Activated CD4-positive, CD25-positive, alpha-beta regulatory T cell treated with anti-CD3 and anti-CD28 coated beads, Interleukin-2, amount 50 U/mL, for 16 hours (primary cell): ENCODE data around the gene ZNF106.

Experiments
- DNase-seq: peaks from one replicate; pipeline ENCODE4 v3.0.0-alpha.2; 2020; ENCODE audit warnings: low read depth, low spot score

Gene ZNF106

GRCh38 chr15:42405863-42406482 lies 85.0 kb downstream of the ZNF106 start:
- DNase-seq: no peak

DNA sequence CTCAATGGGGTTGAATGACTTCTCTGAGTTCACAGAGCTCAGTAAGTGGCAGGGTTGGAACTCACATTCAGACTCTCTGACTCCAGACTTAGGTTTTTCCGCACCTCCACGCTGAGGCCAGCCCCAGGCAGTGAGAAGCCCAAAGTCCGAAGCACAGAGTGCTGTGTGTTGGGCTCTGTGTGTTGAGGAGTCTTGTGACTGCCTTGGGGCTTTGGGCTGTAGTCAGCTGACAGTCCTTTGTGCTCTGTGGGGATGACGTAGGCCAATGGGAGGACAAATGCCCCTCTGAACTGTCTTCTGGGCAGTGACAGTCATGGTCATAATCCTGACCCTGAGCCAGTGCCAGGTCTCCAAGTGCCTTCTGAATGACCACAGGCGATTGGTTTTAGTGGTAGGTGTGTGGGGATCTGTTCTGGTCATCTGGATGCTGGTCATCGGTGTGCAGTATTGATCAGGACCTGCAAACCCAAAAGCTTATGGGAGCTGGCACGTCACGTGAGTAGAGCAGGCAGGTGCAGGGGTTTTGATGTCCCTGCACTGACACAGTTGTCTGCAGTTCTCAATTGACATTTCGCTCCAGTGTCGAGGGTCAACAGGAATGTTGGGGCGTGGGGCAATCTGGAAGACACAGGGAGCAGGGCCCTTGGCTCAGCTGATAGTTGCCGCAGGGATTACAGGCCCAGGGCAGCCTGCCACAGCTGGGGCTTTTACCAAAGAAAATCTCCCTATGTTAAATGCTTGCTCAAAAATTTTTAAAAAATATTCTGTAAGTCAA lies 86.3 kb downstream of the ZNF106 start:
- DNase-seq: no peak

DNA sequence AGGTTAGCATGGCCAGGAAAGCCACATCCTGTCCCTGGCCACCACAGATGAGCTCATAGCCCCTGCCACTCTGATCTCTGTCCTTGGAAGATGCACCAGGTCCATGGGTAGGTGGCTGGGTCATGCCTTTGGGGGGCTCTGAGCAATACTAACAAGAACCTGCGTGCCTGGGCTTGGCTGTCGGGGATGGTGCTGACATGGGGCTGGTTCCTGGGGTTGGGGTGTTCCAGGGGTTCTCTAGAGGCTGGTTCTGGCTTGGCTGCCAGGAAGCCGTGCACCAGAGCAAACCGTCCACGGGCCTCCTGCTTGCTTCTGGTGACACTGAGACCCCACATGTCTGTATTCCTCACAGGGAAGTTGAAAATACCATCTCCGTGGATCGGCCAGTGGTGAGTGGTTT lies 87.6 kb downstream of the ZNF106 start:
- DNase-seq: no peak

DNA sequence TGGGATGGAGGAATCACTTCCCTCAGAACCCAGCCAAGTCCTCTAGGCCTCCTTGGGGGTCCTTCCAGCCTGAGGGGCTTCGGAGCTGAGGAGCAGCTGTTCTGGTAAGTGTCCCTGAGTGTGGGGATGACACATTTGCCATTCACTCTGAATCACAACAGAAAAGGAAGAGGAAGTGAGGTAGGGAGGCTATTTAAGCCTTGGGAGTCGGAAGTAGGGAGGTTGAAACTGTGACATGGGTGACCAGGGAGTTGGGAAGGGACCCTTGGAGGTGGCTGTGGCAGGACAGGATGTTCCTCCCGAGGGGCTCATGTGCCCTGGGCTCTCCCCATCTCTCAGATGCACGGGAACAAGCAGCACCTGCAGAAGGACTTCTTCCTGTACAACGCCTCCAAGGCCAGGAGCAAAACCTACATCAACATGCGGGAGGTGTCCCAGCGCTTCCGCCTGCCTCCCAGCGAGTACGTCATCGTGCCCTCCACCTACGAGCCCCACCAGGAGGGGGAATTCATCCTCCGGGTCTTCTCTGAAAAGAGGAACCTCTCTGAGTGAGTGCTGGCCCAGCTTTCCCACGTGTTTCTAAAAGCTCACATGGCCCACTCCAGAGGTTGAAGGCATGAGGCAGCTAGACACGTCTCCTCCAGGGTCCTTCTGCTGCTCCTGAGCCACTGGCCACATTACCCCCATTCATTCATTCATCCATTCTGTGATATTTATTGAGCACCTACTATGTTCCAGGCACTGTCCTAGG lies 88.3 kb downstream of the ZNF106 start:
- no peak for DNase-seq

DNA sequence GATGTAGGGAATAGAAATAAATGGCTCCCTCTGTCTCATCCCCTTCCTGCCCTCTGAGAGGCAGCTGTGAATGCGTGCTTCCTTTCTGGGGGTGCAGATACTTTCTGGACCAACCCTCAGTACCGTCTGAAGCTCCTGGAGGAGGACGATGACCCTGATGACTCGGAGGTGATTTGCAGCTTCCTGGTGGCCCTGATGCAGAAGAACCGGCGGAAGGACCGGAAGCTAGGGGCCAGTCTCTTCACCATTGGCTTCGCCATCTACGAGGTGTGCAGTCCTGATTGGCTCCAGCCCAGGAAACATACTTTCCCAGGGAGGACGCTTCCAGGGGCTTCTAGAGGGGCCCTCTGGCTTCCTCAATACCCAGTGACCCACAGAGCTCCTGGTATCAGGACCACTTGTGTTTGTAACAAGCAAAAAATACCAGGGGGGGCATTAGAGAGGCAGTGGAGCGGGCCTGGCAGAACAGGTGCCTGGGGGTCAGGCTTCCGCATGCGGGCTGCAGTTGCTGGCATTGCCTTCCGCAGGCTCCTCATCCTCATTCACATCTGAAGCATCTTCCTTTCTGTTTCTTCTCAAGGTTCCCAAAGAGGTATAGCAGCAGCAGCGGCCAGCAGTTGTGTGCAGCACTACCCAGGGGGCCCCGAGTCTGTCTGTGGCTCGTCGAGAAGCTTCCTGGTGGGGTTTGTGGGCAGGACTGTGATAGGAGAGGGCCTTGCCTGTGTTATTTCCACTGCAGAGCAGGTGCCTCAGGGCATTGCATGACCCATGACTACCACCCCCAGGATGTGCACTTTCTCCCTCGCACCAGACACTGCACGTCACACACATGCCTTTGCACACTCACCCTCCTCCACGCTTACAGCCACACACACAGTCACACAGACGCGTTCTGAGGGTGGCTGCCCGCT lies 89.1 kb downstream of the ZNF106 start:
- DNase-seq: no peak

DNA sequence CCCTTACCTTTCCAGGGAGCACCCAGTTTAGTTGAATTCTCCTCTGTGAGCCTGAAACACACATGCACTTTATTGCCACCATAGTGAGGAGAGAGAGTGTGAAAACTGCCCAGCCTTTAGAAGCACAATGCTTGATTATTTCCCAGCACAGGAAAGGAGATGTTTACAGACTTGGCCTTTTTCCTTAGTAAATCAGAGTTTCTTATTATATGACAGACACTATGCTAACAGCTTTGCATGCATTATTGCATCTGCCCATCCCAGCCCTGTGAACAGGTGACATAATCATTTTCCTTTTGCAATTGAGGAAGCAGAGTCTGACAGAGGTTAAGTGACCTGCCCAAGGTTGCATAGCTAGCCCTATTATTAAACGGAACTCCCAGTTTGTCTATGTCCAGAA lies 95.1 kb downstream of the ZNF106 start:
- no peak for DNase-seq

DNA sequence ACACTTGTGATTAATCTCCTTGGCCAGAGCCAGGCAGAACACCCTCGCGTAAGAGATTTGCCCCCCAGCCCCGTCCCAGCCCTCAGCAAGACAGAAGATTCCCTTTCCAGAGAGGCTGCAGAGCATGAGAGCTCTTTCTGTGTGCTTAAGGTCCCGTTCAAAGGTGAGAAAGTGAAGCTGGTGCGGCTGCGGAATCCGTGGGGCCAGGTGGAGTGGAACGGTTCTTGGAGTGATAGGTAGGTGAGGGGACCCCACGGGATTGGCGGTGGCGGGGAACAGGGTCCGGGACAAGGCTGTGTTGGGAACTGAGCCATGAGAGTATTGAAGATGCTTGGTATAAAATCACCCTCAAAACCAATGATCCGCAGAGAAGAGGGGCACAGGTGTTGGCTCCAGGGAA lies 96.8 kb downstream of the ZNF106 start:
- no peak for DNase-seq

DNA sequence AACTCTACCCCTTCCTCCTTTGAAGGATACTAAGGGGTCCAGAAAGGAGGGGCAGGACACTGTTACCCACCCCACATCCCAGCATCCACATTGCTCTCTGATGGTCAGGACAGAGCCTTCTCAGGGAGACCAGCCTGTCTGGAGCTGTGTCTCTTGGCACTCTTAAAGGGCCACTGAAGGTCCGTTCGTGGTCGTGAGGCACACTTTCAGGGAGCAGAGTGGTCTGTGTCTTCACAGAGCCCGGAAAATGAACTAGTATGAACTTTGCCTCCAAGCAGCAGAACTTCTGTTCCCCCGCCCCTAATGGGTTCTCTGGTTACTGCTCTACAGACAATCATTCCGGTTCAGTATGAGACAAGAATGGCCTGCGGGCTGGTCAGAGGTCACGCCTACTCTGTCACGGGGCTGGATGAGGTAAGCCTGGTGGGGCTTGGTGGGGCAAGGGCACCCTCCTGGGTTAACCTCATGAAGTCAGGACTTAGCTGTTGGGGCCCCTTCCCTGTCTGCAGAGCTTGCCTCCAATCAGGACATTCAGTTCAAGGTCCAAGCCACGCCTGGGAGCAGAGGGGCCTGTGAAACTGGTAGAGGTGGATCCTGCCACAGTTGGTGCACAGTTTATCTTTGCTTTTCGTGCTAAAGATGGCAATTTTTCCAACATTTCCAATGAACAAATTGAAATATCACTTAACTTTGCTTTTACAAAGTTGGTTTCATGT lies 98.5 kb downstream of the ZNF106 start:
- no peak for DNase-seq

DNA sequence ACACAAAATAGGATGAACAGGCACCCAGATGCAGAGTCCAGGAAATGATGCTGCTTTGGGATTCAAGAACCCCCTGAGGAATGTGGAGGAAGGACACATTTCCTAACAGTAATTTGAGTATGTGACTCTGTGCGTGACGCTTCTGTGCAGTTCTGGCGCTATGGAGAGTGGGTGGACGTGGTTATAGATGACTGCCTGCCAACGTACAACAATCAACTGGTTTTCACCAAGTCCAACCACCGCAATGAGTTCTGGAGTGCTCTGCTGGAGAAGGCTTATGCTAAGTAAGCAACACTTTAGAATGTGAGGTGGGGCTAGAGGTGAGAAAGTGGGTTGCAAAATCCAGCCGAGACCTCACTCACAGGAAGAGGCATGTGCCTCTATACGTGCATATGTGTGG lies 103.3 kb downstream of the ZNF106 start:
- no peak for DNase-seq

DNA sequence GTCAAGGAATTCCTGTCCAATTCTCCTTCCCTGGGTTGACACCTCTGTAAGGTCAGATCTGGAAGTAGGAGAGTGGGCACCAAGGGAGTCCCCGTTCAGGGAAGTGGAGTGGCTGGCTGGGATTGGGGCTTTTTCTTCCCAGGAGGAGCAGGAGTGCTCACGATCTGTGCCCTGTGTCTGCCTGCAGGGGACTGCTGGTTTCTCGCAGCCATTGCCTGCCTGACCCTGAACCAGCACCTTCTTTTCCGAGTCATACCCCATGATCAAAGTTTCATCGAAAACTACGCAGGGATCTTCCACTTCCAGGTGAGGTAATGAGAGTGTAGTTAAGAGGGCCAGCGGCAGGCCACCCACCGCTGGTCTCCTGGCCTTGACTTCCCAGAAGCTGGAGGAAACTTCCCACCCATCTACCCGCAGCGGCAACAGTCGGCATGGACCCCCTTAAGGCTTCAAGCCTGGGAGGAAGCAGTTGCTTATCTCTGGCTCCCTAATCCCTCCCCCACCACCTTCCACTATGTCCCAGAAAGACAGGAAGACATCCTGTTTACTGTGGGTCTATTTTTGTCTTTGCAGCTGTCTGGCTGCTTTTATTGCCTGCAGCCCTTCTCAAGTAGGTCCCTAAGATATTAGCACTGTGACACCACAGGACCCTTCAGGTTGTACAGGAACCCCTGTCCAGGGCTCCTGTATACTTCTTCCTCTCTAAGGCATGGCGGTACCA lies 104.8 kb downstream of the ZNF106 start:
- DNase-seq: no peak

- no peak for DNase-seq
Observed at GRCh38 chr15:42385206-42385979, 105.5 kb downstream of the ZNF106 start.

GRCh38 chr15:42384597-42384996 lies 106.3 kb downstream of the ZNF106 start:
- no peak for DNase-seq

DNA sequence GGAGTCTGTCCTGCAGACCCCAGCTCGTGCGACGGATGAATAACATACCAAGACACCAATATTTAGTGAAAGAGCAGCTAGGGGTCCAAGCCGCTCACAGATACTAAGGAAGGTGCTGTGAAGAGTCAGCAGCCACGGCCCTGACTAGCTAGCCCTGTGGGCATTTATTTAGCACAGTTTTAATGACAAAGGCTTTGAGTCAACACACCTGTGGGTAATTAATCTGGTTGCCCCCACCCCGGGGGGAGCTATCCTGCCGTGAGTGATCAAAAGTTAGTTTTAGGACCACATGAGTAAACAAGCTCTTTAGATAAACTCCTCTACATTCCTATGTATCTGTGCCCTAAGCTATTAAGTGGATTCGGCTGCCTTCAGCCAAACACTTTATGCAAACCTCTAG lies 112.9 kb downstream of the ZNF106 start:
- DNase-seq: no peak

- no peak for DNase-seq
Observed at GRCh38 chr15:42375941-42376340, 115.0 kb downstream of the ZNF106 start.

- DNase-seq: no peak
Observed at GRCh38 chr15:42375252-42375651, 115.7 kb downstream of the ZNF106 start.

GRCh38 chr15:42374810-42375209 lies 116.1 kb downstream of the ZNF106 start:
- DNase-seq: no peak

DNA sequence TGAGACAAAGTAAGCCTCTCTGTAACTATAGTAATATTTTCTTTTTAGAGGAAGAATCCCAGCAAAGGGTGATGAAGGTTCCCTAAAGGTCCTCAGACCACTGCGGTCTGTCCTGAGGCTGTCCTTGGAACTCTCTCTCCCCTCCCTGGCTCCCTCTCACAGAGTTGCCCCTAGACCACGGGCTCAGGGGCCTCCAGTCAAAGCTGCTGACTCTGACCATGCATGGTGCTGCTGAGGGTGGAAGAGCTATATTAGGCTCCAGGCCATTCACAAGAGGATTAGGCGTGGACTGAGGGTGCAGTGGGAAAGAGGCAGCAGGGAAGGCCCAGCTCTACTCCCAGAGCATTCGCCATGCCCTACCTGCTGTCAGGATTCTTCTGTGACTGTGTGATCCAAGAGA lies 117.0 kb downstream of the ZNF106 start:
- DNase-seq: no peak

- DNase-seq: no peak
Observed at GRCh38 chr15:42373274-42373673, 117.7 kb downstream of the ZNF106 start.

DNA sequence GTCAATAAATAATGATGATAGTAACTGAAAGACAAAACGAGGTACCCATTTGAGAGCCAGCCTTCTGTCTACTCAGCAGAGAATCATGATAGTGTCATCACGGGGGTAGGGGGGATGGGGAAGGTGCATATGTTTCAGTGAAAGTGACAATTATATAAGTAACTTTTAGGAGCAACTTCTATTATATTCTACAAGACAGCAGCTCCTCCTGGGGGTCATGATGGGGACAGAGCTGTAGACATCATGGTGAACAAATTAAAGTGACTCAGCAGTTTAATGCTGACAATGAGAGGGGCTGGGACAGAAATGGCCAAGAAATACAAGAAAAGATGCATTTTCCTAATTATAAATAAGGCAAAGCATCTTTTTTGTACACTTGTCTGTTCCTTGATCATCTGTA lies 119.8 kb downstream of the ZNF106 start:
- no peak for DNase-seq

DNA sequence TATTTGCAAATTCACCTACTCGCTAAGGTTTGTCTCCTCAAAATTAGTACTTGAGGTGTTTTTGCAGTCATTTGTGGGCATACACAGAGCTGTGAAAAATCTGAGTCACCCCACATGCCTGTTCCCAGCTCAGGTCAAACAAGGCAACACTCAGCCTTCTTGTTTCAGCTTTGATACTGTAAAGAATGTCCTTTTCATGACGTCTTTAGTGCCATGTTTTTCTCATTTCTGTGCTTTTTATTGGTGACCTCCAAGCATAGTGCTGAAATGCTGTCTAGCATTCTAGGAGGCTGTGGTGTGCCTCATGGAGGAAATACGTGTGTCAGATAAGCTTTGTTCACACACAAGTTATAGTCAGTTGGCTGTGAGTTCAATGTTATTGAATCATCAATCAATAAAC lies 122.8 kb downstream of the ZNF106 start:
- no peak for DNase-seq
